ENCODE measurements around the gene CACNG5.

DNA sequence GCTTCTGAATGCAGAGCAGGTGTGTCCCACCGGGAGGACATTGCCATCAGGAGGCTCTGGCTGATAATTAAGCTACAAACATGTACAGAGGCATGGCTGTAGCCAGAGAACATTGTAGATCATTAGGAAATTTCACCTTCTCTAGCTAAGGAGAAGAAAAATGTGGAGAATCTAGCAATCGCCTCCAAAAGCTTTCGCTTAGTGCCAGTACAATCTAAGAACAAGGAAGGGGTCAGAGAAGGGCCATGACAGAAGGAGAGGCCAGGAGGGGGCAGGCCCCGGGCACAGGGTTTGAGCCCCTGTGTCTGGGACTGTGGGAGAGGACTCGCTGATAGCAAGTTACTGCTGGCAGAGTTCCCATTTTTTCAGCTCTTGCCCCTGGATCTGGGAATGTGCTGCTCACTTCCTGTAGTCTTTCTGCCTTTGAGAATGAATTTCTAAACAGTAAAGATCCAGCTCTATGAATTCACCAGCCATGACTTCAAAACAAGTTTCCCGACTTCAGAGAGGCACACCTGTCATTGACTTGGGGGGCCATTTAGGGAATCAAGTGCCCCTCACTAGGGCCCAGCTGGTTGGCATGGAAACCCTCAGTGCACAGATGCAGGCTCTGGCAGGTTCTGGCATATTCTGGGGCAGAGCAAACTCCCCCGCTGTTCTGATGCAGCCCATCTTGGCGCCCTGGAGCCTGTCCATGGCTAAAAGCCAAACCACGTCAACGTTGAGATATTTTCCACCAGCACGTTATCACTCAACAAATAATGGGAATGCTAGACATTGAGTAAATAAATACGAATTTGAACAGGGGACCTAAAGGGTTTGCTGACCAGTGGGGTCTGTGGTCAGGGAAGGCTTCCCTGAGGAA, 70.1 kb downstream of the CACNG5 start:
- TF ChIP-seq, protein P1, sequence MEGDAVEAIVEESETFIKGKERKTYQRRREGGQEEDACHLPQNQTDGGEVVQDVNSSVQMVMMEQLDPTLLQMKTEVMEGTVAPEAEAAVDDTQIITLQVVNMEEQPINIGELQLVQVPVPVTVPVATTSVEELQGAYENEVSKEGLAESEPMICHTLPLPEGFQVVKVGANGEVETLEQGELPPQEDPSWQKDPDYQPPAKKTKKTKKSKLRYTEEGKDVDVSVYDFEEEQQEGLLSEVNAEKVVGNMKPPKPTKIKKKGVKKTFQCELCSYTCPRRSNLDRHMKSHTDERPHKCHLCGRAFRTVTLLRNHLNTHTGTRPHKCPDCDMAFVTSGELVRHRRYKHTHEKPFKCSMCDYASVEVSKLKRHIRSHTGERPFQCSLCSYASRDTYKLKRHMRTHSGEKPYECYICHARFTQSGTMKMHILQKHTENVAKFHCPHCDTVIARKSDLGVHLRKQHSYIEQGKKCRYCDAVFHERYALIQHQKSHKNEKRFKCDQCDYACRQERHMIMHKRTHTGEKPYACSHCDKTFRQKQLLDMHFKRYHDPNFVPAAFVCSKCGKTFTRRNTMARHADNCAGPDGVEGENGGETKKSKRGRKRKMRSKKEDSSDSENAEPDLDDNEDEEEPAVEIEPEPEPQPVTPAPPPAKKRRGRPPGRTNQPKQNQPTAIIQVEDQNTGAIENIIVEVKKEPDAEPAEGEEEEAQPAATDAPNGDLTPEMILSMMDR (IDR thresholded peaks at IDR 0.05), result no peak
- TF ChIP-seq POLR2A (IDR thresholded peaks at IDR 0.05), result no peak
